SK-N-SH treated with all-trans-retinoic acid at 6 μM for 48 hours (cell line): ENCODE results near the gene APRT.

Experiments
- ATAC-seq: fragments of 200-7000 bp; cut with Tn5 transposase; 3 replicates; pipeline ENCODE4 v1.9.1; 2020; ENCODE audit warnings: mild to moderate bottlenecking, moderate library complexity
- ARNTL ChIP-seq: fragments of 450-650 bp; formaldehyde crosslinking; IDR thresholded peaks from 2 replicates; pipeline ENCODE4 v1.5.0; 2020; ENCODE audit warnings: low read depth, mild to moderate bottlenecking, moderate library complexity, borderline replicate concordance
- BACH2 ChIP-seq: fragments of 250-450 bp; sonication (Bioruptor Pico); IDR thresholded peaks from 2 replicates; pipeline ENCODE4 v1.9.0; 2021; ENCODE audit warnings: mild to moderate bottlenecking, borderline replicate concordance
- CSDC2 ChIP-seq: fragments of 250-450 bp; sonication (Bioruptor Pico); IDR thresholded peaks from 2 replicates; pipeline ENCODE4 v1.5.0; 2020; ENCODE audit warnings: mild to moderate bottlenecking, moderate library complexity
- ESRRG ChIP-seq: fragments of 250-450 bp; sonication (Bioruptor Pico); IDR thresholded peaks from 2 replicates; pipeline ENCODE4 v1.6.1; 2021; ENCODE audit warnings: mild to moderate bottlenecking
- GLIS3 ChIP-seq: fragments of 250-450 bp; sonication (Bioruptor Pico); IDR thresholded peaks from 2 replicates; pipeline ENCODE4 v1.5.0; 2020; ENCODE audit warnings: mild to moderate bottlenecking, moderate library complexity
- ISL1 ChIP-seq: fragments of 250-450 bp; sonication (Bioruptor Pico); IDR thresholded peaks from 2 replicates; pipeline ENCODE4 v2.1.2; 2022; ENCODE audit warnings: mild to moderate bottlenecking, moderate library complexity
- OSR1 ChIP-seq: fragments of 250-450 bp; sonication (Bioruptor Pico); IDR thresholded peaks from 2 replicates; pipeline ENCODE4 v1.8.0; 2022; ENCODE audit warnings: moderate library complexity, mild to moderate bottlenecking, inconsistent platforms
- PPARA ChIP-seq: fragments of 250-450 bp; sonication (Bioruptor Pico); IDR thresholded peaks from 2 replicates; pipeline ENCODE4 v1.5.0; 2020; ENCODE audit warnings: mild to moderate bottlenecking, borderline replicate concordance
- RARB ChIP-seq: fragments of 250-450 bp; sonication (Bioruptor Pico); IDR thresholded peaks from 2 replicates; pipeline ENCODE4 v1.8.0; 2021; ENCODE audit warnings: mild to moderate bottlenecking, moderate library complexity
- SNAI2 ChIP-seq: fragments of 250-450 bp; sonication (Bioruptor Pico); IDR thresholded peaks from 2 replicates; pipeline ENCODE4 v1.5.0; 2020; ENCODE audit warnings: mild to moderate bottlenecking, moderate library complexity
- TCF4 ChIP-seq: fragments of 250-450 bp; sonication (Bioruptor Pico); IDR thresholded peaks from 2 replicates; pipeline ENCODE4 v1.8.0; 2021; ENCODE audit warnings: mild to moderate bottlenecking, moderate library complexity, borderline replicate concordance
- TOX ChIP-seq: fragments of 250-450 bp; sonication (Bioruptor Pico); IDR thresholded peaks from 2 replicates; pipeline ENCODE4 v1.8.0; 2021; ENCODE audit warnings: mild to moderate bottlenecking, moderate library complexity, borderline replicate concordance
- ZC3H10 ChIP-seq: fragments of 250-450 bp; sonication (Bioruptor Pico); IDR thresholded peaks from 2 replicates; pipeline ENCODE4 v1.5.1; 2021; ENCODE audit warnings: mild to moderate bottlenecking, moderate library complexity
- ZFP3 ChIP-seq: fragments of 250-450 bp; sonication (Bioruptor Pico); IDR thresholded peaks from 2 replicates; pipeline ENCODE4 v1.5.0; 2020; ENCODE audit warnings: mild to moderate bottlenecking, moderate library complexity
- ZFP30 ChIP-seq: fragments of 450-650 bp; formaldehyde crosslinking; IDR thresholded peaks from 2 replicates; pipeline ENCODE4 v1.5.0; 2022; ENCODE audit warnings: mild to moderate bottlenecking, moderate library complexity
- ZNF565 ChIP-seq: fragments of 450-650 bp; formaldehyde crosslinking; conservative IDR thresholded peaks from 2 replicates; pipeline ENCODE4 v1.5.0; 2020; ENCODE audit warnings: low read depth, mild to moderate bottlenecking, moderate library complexity
- ZNF70 ChIP-seq: fragments of 450-650 bp; formaldehyde crosslinking; IDR thresholded peaks from 2 replicates; pipeline ENCODE4 v1.5.0; 2020; ENCODE audit warnings: mild to moderate bottlenecking, moderate library complexity
- ZNF8 ChIP-seq: fragments of 450-650 bp; formaldehyde crosslinking; IDR thresholded peaks from 2 replicates; pipeline ENCODE4 v1.5.0; 2020; ENCODE audit warnings: mild to moderate bottlenecking, moderate library complexity
- TF ChIP-seq, protein P1 (sequence below): fragments of 250-450 bp; sonication (Bioruptor Pico); IDR thresholded peaks from 2 replicates; pipeline ENCODE4 v1.5.1; 2020; ENCODE audit warnings: low read depth, mild to moderate bottlenecking, moderate library complexity
- TF ChIP-seq, protein P2 (sequence below): fragments of 250-450 bp; sonication (Bioruptor Pico); IDR thresholded peaks from 2 replicates; pipeline ENCODE4 v1.8.0; 2021; ENCODE audit warnings: low read depth, mild to moderate bottlenecking, moderate library complexity, borderline replicate concordance
- TF ChIP-seq, protein P3 (sequence below): fragments of 250-450 bp; sonication (Bioruptor Pico); IDR thresholded peaks from 2 replicates; pipeline ENCODE4 v1.5.1; 2021; ENCODE audit warnings: mild to moderate bottlenecking, moderate library complexity
- TF ChIP-seq, protein P4 (sequence below): fragments of 250-450 bp; sonication (Bioruptor Pico); IDR thresholded peaks from 2 replicates; pipeline ENCODE4 v1.5.0; 2020; ENCODE audit warnings: mild to moderate bottlenecking, moderate library complexity
- TF ChIP-seq, protein P5 (sequence below): fragments of 250-450 bp; sonication (Bioruptor Pico); IDR thresholded peaks from 2 replicates; pipeline ENCODE4 v1.8.0; 2020; ENCODE audit warnings: mild to moderate bottlenecking, moderate library complexity, borderline replicate concordance

The APRT gene

DNA sequence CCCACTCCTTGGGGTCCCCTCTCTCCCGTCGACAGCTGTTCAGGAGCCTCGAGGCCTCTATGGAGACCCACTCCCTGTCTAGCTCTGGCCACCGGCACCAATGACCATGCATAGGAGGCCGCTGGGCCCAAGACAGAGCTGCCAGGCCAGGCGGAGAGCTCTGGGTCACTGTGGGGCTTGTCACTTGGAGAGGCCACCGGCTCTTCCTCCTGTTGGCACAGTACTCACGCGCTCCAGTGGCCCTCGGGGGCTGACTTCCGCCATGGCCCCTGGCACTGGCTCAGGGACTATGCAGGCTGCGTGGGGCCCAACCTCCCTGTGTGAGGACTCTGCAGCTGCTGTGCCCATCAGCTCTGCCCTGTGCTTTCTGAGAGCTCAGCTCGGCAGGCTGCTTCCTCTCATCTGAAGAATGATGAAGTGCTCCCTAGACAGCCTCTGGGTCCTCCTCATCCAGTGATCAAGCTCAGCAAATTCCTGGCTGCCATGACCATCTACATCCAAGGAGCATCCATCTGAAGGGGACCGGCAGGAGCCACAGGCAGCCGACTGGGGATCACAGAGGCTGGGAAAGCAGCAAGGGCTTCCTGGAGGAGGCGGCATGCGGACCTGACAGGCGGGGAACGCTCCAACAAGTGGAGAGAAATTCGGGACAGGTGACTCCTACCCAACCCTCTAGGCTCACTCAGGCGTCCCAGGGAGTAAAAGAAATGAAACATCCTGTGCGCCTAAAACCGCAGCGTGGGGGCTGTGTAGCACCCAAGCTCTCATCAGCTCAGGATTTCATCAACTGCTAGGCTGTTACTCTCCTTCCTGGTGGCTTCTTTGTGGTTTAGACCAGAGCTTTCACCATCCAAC lies 28.2 kb upstream of the APRT start:
- TF ChIP-seq, protein P1, sequence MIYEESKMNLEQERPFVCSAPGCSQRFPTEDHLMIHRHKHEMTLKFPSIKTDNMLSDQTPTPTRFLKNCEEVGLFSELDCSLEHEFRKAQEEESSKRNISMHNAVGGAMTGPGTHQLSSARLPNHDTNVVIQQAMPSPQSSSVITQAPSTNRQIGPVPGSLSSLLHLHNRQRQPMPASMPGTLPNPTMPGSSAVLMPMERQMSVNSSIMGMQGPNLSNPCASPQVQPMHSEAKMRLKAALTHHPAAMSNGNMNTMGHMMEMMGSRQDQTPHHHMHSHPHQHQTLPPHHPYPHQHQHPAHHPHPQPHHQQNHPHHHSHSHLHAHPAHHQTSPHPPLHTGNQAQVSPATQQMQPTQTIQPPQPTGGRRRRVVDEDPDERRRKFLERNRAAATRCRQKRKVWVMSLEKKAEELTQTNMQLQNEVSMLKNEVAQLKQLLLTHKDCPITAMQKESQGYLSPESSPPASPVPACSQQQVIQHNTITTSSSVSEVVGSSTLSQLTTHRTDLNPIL (CRISPR knock-in tag): no peak
- TF ChIP-seq ZC3H10 (no peak), ZNF70 (CRISPR knock-in tag) (no peak), RARB (no peak), PPARA (CRISPR knock-in tag) (no peak), CSDC2 (CRISPR knock-in tag) (no peak), TOX (CRISPR knock-in tag) (no peak), ESRRG (no peak), TCF4 (CRISPR knock-in tag) (no peak), OSR1 (CRISPR knock-in tag) (no peak), SNAI2 (CRISPR knock-in tag) (no peak), ZNF565 (no peak), GLIS3 (CRISPR knock-in tag) (no peak), ZFP30 (CRISPR knock-in tag) (no peak)
- TF ChIP-seq, protein P2, sequence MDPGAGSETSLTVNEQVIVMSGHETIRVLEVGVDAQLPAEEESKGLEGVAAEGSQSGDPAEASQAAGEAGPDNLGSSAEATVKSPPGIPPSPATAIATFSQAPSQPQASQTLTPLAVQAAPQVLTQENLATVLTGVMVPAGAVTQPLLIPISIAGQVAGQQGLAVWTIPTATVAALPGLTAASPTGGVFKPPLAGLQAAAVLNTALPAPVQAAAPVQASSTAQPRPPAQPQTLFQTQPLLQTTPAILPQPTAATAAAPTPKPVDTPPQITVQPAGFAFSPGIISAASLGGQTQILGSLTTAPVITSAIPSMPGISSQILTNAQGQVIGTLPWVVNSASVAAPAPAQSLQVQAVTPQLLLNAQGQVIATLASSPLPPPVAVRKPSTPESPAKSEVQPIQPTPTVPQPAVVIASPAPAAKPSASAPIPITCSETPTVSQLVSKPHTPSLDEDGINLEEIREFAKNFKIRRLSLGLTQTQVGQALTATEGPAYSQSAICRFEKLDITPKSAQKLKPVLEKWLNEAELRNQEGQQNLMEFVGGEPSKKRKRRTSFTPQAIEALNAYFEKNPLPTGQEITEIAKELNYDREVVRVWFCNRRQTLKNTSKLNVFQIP (CRISPR knock-in tag): no peak
- TF ChIP-seq, protein P3, sequence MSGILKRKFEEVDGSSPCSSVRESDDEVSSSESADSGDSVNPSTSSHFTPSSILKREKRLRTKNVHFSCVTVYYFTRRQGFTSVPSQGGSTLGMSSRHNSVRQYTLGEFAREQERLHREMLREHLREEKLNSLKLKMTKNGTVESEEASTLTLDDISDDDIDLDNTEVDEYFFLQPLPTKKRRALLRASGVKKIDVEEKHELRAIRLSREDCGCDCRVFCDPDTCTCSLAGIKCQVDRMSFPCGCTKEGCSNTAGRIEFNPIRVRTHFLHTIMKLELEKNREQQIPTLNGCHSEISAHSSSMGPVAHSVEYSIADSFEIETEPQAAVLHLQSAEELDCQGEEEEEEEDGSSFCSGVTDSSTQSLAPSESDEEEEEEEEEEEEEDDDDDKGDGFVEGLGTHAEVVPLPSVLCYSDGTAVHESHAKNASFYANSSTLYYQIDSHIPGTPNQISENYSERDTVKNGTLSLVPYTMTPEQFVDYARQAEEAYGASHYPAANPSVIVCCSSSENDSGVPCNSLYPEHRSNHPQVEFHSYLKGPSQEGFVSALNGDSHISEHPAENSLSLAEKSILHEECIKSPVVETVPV (CRISPR knock-in tag): no peak
- TF ChIP-seq, protein P4, sequence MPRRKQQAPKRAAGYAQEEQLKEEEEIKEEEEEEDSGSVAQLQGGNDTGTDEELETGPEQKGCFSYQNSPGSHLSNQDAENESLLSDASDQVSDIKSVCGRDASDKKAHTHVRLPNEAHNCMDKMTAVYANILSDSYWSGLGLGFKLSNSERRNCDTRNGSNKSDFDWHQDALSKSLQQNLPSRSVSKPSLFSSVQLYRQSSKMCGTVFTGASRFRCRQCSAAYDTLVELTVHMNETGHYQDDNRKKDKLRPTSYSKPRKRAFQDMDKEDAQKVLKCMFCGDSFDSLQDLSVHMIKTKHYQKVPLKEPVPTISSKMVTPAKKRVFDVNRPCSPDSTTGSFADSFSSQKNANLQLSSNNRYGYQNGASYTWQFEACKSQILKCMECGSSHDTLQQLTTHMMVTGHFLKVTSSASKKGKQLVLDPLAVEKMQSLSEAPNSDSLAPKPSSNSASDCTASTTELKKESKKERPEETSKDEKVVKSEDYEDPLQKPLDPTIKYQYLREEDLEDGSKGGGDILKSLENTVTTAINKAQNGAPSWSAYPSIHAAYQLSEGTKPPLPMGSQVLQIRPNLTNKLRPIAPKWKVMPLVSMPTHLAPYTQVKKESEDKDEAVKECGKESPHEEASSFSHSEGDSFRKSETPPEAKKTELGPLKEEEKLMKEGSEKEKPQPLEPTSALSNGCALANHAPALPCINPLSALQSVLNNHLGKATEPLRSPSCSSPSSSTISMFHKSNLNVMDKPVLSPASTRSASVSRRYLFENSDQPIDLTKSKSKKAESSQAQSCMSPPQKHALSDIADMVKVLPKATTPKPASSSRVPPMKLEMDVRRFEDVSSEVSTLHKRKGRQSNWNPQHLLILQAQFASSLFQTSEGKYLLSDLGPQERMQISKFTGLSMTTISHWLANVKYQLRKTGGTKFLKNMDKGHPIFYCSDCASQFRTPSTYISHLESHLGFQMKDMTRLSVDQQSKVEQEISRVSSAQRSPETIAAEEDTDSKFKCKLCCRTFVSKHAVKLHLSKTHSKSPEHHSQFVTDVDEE (CRISPR knock-in tag): no peak
- TF ChIP-seq, protein P5, sequence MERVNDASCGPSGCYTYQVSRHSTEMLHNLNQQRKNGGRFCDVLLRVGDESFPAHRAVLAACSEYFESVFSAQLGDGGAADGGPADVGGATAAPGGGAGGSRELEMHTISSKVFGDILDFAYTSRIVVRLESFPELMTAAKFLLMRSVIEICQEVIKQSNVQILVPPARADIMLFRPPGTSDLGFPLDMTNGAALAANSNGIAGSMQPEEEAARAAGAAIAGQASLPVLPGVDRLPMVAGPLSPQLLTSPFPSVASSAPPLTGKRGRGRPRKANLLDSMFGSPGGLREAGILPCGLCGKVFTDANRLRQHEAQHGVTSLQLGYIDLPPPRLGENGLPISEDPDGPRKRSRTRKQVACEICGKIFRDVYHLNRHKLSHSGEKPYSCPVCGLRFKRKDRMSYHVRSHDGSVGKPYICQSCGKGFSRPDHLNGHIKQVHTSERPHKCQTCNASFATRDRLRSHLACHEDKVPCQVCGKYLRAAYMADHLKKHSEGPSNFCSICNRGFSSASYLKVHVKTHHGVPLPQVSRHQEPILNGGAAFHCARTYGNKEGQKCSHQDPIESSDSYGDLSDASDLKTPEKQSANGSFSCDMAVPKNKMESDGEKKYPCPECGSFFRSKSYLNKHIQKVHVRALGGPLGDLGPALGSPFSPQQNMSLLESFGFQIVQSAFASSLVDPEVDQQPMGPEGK: no peak
- TF ChIP-seq, all 23 proteins: peak for 0
- no peak for ATAC-seq

DNA sequence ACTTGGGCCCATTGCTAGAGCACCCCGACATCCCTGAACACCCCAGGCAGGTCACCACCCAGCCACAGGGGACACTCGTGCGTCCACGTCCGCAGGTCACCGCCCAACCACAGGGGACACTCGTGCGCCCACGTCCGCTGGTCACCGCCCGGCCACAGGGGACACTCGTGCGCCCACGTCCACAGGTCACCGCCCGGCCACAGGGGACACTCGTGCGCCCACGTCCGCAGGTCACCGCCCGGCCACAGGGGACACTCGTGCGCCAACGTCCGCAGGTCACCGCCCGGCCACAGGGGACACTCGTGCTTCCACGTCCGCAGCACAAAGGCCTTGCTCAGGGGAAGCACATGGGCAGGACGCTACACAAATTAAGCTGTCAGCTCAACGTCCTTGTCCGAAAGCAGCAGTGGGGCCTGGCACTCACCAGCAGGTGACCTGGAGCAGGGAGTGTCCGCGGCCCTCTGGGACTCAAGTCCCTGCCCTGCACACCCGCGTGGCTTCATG lies 27.4 kb upstream of the APRT start:
- ATAC-seq: no peak
- TF ChIP-seq ZNF70 (CRISPR knock-in tag) (no peak), BACH2 (CRISPR knock-in tag) (no peak), ZNF565 (no peak), ZFP3 (CRISPR knock-in tag) (no peak), ESRRG (no peak), ZNF8 (CRISPR knock-in tag) (no peak), ISL1 (CRISPR knock-in tag) (no peak), ZFP30 (CRISPR knock-in tag) (no peak), OSR1 (CRISPR knock-in tag) (no peak), ARNTL (CRISPR knock-in tag) (no peak), ZC3H10 (no peak), TOX (CRISPR knock-in tag) (no peak), GLIS3 (CRISPR knock-in tag) (no peak)
- TF ChIP-seq, protein P3 (CRISPR knock-in tag): no peak
- TF ChIP-seq, protein P1 (CRISPR knock-in tag): no peak
- TF ChIP-seq, protein P5: no peak
